Measurements from ENCODE around the gene C1QTNF5.

C1QTNF5 gene

GRCh38 chr11:119369132-119369925 lies 28.6 kb upstream of the C1QTNF5 start:
- no peak overlapping the region for H3K4me3 ChIP-seq (IDR thresholded peaks at IDR 0.05; ENCODE audit: insufficient read depth, low read depth, low read length)
- H4K20me1 ChIP-seq (ENCODE audit: insufficient read depth) = no peaks in the 10 kb centered on the region
- TF ChIP-seq CTCF (conservative IDR thresholded peaks at IDR 0.05; ENCODE audit: low read depth, low read length) = no peak
- no peaks in the 10 kb centered on the region for H3K4me1 ChIP-seq (ENCODE audit: low read depth, poor library complexity, severe bottlenecking)
- H3K36me3 ChIP-seq (ENCODE audit: insufficient read depth) = no peaks in the 10 kb centered on the region
- no peaks in the 10 kb centered on the region for H3K79me2 ChIP-seq (ENCODE audit: insufficient read depth, low read depth)
- H2AFZ ChIP-seq (ENCODE audit: low read depth) = no peak overlapping the region
- no peak overlapping the region for H3K4me2 ChIP-seq
- no peak overlapping the region for H3K9ac ChIP-seq
- H3K27ac ChIP-seq = no peak overlapping the region
- peaks cover 3% of the 10 kb centered on the region; the same call in 1 of the 2 replicates for H3K27me3 ChIP-seq (ENCODE audit: insufficient read depth, low read depth)

DNA sequence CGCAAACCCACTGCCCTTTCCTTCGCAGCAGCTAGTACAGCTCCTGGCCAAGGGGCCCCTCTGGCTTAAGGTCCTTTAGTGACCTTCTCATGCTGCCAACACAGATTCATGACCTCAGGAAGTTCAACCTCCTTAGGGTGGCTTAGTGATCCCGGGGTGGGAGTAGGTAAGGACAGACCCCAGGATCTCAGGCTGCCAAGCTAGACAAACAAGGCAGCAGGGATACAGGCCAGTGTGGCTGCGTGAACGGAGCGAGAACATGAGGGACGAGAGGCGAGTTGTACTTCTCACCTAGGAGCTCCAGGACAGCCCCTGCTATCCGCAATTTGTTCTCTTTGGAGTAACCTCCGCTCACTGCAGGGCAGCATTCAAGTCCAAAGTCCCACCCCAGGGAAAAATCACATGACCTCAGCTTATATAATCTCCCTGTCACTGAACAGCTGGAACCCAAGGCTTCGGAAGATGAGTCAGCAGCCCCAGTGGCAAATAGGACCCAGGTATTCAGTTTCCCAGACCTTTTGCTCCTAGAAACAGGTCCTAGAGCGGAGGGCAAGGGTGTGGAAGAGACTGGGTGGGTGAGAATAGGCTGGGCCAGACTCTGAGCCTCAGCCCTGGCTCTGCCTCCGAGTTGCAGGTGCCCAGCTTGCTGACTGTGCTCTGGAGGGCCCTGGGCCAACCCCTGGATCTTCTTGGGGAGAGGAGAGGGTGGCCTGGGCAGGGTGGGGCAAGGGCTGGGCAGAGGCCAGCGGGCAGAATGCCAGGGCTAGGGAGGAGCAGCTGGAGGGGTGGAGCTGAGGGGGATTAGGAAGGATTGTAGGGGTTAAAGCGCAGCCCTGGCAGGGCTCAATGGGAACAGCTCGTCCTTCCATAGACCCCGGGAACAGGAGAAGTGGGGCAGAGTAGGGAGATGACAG lies 27.7 kb upstream of the C1QTNF5 start:
- H3K9ac ChIP-seq = no peak overlapping the region
- no peak overlapping the region for H3K4me3 ChIP-seq (IDR thresholded peaks at IDR 0.05; ENCODE audit: insufficient read depth, low read depth, low read length)
- H3K27me3 ChIP-seq (ENCODE audit: insufficient read depth, low read depth) = peaks cover 3% of the 10 kb centered on the region; the same call in 1 of the 2 replicates
- H3K79me2 ChIP-seq (ENCODE audit: insufficient read depth, low read depth) = no peaks in the 10 kb centered on the region
- H3K36me3 ChIP-seq (ENCODE audit: insufficient read depth) = no peaks in the 10 kb centered on the region
- H3K4me2 ChIP-seq = no peak overlapping the region
- no peaks in the 10 kb centered on the region for H4K20me1 ChIP-seq (ENCODE audit: insufficient read depth)
- H3K27ac ChIP-seq = no peak overlapping the region
- H3K4me1 ChIP-seq (ENCODE audit: low read depth, poor library complexity, severe bottlenecking) = no peaks in the 10 kb centered on the region
- H2AFZ ChIP-seq (ENCODE audit: low read depth) = no peak overlapping the region
- TF ChIP-seq CTCF (conservative IDR thresholded peaks at IDR 0.05; ENCODE audit: low read depth, low read length) = no peak

DNA sequence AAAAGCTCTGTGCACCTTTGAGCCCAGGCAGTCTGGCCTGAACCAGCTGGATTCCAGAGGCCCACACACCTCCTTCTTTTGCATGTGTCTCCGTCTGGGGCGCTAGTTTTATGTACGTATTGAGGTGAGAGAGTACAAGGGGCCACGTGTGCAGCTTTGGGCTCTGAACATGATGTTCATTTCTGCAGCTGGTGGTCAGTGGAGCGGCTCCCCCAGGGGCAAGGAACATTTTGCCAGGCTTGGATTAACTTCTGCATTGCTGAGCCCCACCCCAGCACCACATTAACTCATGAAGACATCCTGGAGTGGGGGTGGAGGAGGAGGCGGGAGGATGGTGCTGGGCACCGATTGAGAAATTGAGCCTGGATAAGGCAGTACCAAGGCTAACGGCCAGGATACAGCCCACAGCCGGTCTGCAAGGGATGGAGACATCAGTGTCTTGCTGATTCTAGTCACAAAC lies 27.0 kb upstream of the C1QTNF5 start:
- peaks cover 3% of the 10 kb centered on the region; the same call in 1 of the 2 replicates for H3K27me3 ChIP-seq (ENCODE audit: insufficient read depth, low read depth)
- no peak overlapping the region for H3K4me3 ChIP-seq (IDR thresholded peaks at IDR 0.05; ENCODE audit: insufficient read depth, low read depth, low read length)
- H3K36me3 ChIP-seq (ENCODE audit: insufficient read depth) = no peaks in the 10 kb centered on the region
- no peaks in the 10 kb centered on the region for H3K79me2 ChIP-seq (ENCODE audit: insufficient read depth, low read depth)
- no peak overlapping the region for H3K9ac ChIP-seq
- H3K27ac ChIP-seq = no peak overlapping the region
- no peak overlapping the region for H2AFZ ChIP-seq (ENCODE audit: low read depth)
- no peak for TF ChIP-seq CTCF (conservative IDR thresholded peaks at IDR 0.05; ENCODE audit: low read depth, low read length)
- H3K4me2 ChIP-seq = no peak overlapping the region
- no peaks in the 10 kb centered on the region for H4K20me1 ChIP-seq (ENCODE audit: insufficient read depth)
- H3K4me1 ChIP-seq (ENCODE audit: low read depth, poor library complexity, severe bottlenecking) = no peaks in the 10 kb centered on the region

GRCh38 chr11:119366690-119367620 lies 26.3 kb upstream of the C1QTNF5 start:
- no peaks in the 10 kb centered on the region for H3K36me3 ChIP-seq (ENCODE audit: insufficient read depth)
- H3K27me3 ChIP-seq (ENCODE audit: insufficient read depth, low read depth) = peaks cover 3% of the 10 kb centered on the region; the same call in 1 of the 2 replicates
- TF ChIP-seq CTCF (conservative IDR thresholded peaks at IDR 0.05; ENCODE audit: low read depth, low read length) = no peak
- no peak overlapping the region for H3K9ac ChIP-seq
- no peak overlapping the region for H3K4me2 ChIP-seq
- H3K4me3 ChIP-seq (IDR thresholded peaks at IDR 0.05; ENCODE audit: insufficient read depth, low read depth, low read length) = no peak overlapping the region
- no peak overlapping the region for H3K27ac ChIP-seq
- H2AFZ ChIP-seq (ENCODE audit: low read depth) = no peak overlapping the region
- no peaks in the 10 kb centered on the region for H3K79me2 ChIP-seq (ENCODE audit: insufficient read depth, low read depth)
- no peaks in the 10 kb centered on the region for H4K20me1 ChIP-seq (ENCODE audit: insufficient read depth)
- no peaks in the 10 kb centered on the region for H3K4me1 ChIP-seq (ENCODE audit: low read depth, poor library complexity, severe bottlenecking)
